ENCODE measurements around the gene TAF11. TPM values are rescaled to one million over a fixed set of nuclear protein-coding genes. Genes with fewer than 3 reads are reported as not detected.
"Not testable (repeated sequence)": the region's sequence is repeated elsewhere in the genome, so short reads cannot be mapped to it uniquely, and the experiment has no call there.

TAF11 gene, protein sequence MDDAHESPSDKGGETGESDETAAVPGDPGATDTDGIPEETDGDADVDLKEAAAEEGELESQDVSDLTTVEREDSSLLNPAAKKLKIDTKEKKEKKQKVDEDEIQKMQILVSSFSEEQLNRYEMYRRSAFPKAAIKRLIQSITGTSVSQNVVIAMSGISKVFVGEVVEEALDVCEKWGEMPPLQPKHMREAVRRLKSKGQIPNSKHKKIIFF
- 27.6 and 28.0 TPM in 2 replicates for total RNA-seq

GRCh38 chr6:34887753-34888513 lies at the start of gene TAF11:
Gene TAF11, minus strand, starts transcription at chr6:34888042. Its CDS starts 85 bp downstream, at chr6:34887957.
- no peaks in the 10 kb centered on the region for H3K27me3 Mint-ChIP-seq
- H3K27ac Mint-ChIP-seq, result peak within 1 kb of the TSS; percentile 97
- ChIA-PET POLR2A (interaction anchor here (0.6 to 3.4 kb wide), 13 partner anchors 16 to 1570 kb away, joined by 3 to 33 read pairs (median 4); partner anchors contain the start of genes BLTP3A, ILRUN, SNRPC and ZBTB22), CTCF (interaction anchor here (1.1 to 1.5 kb wide), 2 partner anchors 73 to 252 kb away, joined by 3 to 4 read pairs; no protein-coding TSS in a partner anchor)
- ATAC-seq (ENCODE audit: low read depth), result peak; percentile 67
- peaks cover 52% of the 10 kb centered on the region for H3K4me1 Mint-ChIP-seq
- DNase-seq, result peak; percentile 82
- peaks cover 3% of the 10 kb centered on the region for H3K9me3 Mint-ChIP-seq
- H3K4me3 Mint-ChIP-seq, result peak within 1 kb of the TSS; percentile 98
- H3K36me3 Mint-ChIP-seq (ENCODE audit: low read depth), result peaks cover 35% of the 10 kb centered on the region
- intact Hi-C loops (cut with micrococcal nuclease), result loop anchor here (1.0 to 5.0 kb wide), 5 partner anchors 96 to 799 kb away; partner anchors contain the start of genes BLTP3A, FKBP5, RPS10 and SNRPC
- TF ChIP-seq, protein P1, sequence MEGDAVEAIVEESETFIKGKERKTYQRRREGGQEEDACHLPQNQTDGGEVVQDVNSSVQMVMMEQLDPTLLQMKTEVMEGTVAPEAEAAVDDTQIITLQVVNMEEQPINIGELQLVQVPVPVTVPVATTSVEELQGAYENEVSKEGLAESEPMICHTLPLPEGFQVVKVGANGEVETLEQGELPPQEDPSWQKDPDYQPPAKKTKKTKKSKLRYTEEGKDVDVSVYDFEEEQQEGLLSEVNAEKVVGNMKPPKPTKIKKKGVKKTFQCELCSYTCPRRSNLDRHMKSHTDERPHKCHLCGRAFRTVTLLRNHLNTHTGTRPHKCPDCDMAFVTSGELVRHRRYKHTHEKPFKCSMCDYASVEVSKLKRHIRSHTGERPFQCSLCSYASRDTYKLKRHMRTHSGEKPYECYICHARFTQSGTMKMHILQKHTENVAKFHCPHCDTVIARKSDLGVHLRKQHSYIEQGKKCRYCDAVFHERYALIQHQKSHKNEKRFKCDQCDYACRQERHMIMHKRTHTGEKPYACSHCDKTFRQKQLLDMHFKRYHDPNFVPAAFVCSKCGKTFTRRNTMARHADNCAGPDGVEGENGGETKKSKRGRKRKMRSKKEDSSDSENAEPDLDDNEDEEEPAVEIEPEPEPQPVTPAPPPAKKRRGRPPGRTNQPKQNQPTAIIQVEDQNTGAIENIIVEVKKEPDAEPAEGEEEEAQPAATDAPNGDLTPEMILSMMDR (IDR thresholded peaks at IDR 0.05), result no peak

DNA sequence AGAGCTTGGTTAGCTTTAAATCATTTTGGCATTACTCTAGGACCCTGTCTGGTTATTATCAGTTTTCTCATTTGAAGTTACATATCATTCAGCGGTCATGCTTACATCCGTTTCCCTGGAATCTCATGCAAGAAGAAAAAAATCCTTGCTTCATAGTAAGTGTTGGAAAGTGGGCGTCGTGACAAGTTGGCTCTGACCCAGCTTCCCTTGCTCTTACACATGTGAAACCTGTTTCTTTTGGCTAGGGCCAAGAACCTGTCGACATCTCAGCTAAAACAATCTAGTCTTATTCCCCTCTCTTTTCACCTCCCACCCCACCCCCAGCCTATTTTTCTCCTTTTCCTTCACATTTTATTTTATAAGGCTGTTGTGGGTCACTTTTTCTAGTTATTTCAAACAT lies 46.7 kb upstream of the TAF11 start:
- TF ChIP-seq, protein P1 (IDR thresholded peaks at IDR 0.05), result no peak
- no peak overlapping the region for H3K27ac Mint-ChIP-seq
- intact Hi-C loops (cut with micrococcal nuclease), result no loop called here
- ATAC-seq (ENCODE audit: low read depth) (no peak), DNase-seq (no peak)
- ChIA-PET POLR2A (no interaction called here), CTCF (no interaction called here)
- H3K4me1 Mint-ChIP-seq, result peaks cover 14% of the 10 kb centered on the region
- no peak overlapping the region for H3K4me3 Mint-ChIP-seq
- H3K36me3 Mint-ChIP-seq (ENCODE audit: low read depth), result no peaks in the 10 kb centered on the region
- no peaks in the 10 kb centered on the region for H3K9me3 Mint-ChIP-seq
- no peaks in the 10 kb centered on the region for H3K27me3 Mint-ChIP-seq

DNA sequence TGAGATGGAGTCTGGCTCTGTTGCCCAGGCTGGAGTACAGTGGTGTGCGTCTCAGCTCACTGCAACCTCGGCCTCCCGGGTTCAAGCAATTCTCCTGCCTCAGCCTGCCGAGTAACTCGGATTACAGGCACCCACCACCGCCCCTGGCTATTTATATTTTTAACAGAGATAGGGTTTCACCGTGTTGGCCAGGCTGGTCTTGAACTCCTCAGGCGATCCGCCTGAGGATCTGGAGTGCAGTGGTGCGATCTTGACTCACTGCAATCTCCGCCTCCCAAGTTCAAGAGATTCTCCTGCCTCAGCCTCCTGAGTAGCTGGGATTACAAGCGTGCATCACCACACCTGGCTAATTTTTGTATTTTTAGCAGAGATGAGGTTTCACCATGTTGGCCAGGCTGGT lies 44.4 kb upstream of the TAF11 start:
- DNase-seq; intact Hi-C loops (cut with micrococcal nuclease); H3K36me3 Mint-ChIP-seq (ENCODE audit: low read depth); POLR2A ChIA-PET; CTCF ChIA-PET; ATAC-seq (ENCODE audit: low read depth); H3K27ac Mint-ChIP-seq; H3K9me3 Mint-ChIP-seq; H3K27me3 Mint-ChIP-seq; H3K4me3 Mint-ChIP-seq: not testable (repeated sequence)
- H3K4me1 Mint-ChIP-seq, result peaks cover 22% of the 10 kb centered on the region

- CTCF ChIA-PET, result no interaction called here
- peaks cover 20% of the 10 kb centered on the region for H3K4me1 Mint-ChIP-seq
- H3K9me3 Mint-ChIP-seq, result no peaks in the 10 kb centered on the region
- TF ChIP-seq, protein P1 (IDR thresholded peaks at IDR 0.05), result no peak
- intact Hi-C loops (cut with micrococcal nuclease), result no loop called here
- H3K27ac Mint-ChIP-seq, result no peak overlapping the region
- ATAC-seq (ENCODE audit: low read depth), result no peak
- no peak for DNase-seq
- POLR2A ChIA-PET, result interaction anchor here (0.6 kb wide), 1 partner anchor 43 kb away, joined by 3 read pairs; no protein-coding TSS in a partner anchor
- no peaks in the 10 kb centered on the region for H3K27me3 Mint-ChIP-seq
- H3K36me3 Mint-ChIP-seq (ENCODE audit: low read depth), result no peaks in the 10 kb centered on the region
- no peak overlapping the region for H3K4me3 Mint-ChIP-seq
Measured at GRCh38 chr6:34930221-34930620, 42.4 kb upstream of the TAF11 start.

- intact Hi-C loops (cut with micrococcal nuclease), result no loop called here
- ChIA-PET CTCF (no interaction called here), POLR2A (interaction anchor here (0.6 kb wide), 1 partner anchor 44 kb away, joined by 3 read pairs; no protein-coding TSS in a partner anchor)
- no peaks in the 10 kb centered on the region for H3K36me3 Mint-ChIP-seq (ENCODE audit: low read depth)
- TF ChIP-seq, protein P1 (IDR thresholded peaks at IDR 0.05), result no peak
- no peaks in the 10 kb centered on the region for H3K9me3 Mint-ChIP-seq
- H3K4me3 Mint-ChIP-seq, result no peak overlapping the region
- ATAC-seq (ENCODE audit: low read depth), result no peak
- peaks cover 14% of the 10 kb centered on the region for H3K4me1 Mint-ChIP-seq
- no peak overlapping the region for H3K27ac Mint-ChIP-seq
- H3K27me3 Mint-ChIP-seq, result no peaks in the 10 kb centered on the region
- DNase-seq, result no peak
Measured at GRCh38 chr6:34929241-34929978, 41.6 kb upstream of the TAF11 start.
